SK-N-MC (cell line): ENCODE data around the gene MS4A4A.
"Not testable (repeated sequence)": the region's sequence is repeated elsewhere in the genome, so short reads cannot be mapped to it uniquely, and the experiment has no call there.

ENCODE experiments used
- EZH2 ChIP-seq: fragments of 200-600 bp; sonication (generic); IDR thresholded peaks from one replicate; pipeline ENCODE4 v1.6.1; 2017; ENCODE audit warnings: antibody characterized with exemption
- POLR2AphosphoS5 ChIP-seq: IDR thresholded peaks from 2 replicates; pipeline ENCODE4 v1.6.1; 2012; ENCODE audit warnings: mild to moderate bottlenecking, low read depth, low read length, borderline replicate concordance

DNA sequence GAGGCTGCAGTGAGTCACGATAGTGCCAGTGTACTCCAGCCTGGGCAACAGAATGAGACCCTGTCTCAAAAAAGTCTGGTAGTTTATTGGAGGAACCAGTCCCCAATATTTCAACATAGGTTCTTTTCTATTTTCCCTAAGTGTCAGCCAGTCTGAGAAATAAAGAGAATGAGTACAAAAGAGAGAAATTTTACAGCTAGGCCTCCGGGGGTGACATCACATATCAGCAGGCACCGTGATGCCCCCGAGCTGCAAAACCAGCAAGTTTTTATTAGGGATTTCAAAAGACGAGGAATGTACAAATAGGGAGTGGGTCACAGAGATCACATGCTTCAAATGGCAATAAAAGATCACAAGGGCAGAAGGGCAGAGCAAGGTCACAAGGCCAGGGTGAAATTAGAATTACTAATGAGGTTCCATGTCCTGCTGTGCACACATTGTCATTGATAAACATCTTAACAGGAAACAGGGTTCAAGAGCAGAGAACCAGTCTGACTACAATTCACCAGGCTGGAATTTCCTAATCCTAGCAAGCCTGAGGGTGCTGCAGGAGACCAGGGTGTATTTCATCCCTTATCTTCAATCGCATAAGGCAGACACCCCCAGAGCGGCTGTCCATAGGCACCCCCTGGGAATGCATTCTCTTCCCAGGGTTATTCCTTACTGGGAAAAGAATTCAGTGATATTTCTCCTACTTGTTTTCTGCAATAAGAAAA lies 5.1 kb downstream of the MS4A4A start:
- not testable (repeated sequence) for TF ChIP-seq EZH2, POLR2AphosphoS5
